OCI-LY1 (cell line): ENCODE measurements around the gene SEC22B.
"Not testable (repeated sequence)": the region's sequence is repeated elsewhere in the genome, so short reads cannot be mapped to it uniquely, and the experiment has no call there.

Experiments
- EZH2 ChIP-seq: fragments of 200-600 bp; sonication (generic), shearing (Covaris generic); IDR thresholded peaks from 2 replicates; pipeline ENCODE4 v1.8.0; 2017; ENCODE audit warnings: borderline replicate concordance, mixed run types, mild to moderate bottlenecking, antibody characterized with exemption, low read length, moderate library complexity, mixed read lengths
- TF ChIP-seq, protein P1 (sequence below): fragments of 200-600 bp; sonication (generic), shearing (Covaris generic); IDR thresholded peaks from 2 replicates; pipeline ENCODE4 v1.5.1; 2017; ENCODE audit warnings: mild to moderate bottlenecking, antibody characterized with exemption, low read length, moderate library complexity, mixed read lengths

DNA sequence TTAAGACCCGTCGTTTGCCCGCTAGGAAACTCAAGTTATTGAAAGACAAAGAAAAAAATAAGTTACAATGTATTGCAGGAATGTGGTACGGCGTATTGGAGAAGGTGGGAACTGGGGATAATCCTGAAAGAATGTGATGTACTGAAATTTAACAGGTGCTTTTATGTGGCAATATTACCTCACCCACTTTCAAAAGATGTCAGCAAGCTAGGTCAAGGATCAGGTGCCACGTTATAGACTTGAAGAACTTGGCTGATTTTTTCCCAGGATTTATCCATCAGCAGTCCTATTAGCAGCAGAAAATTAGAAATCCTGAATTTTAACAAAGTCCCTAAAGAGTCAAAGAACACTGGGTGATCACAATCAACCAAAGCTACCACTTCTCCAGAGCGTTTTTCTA, 632 bp downstream of the SEC22B start:
- TF ChIP-seq, protein P1, sequence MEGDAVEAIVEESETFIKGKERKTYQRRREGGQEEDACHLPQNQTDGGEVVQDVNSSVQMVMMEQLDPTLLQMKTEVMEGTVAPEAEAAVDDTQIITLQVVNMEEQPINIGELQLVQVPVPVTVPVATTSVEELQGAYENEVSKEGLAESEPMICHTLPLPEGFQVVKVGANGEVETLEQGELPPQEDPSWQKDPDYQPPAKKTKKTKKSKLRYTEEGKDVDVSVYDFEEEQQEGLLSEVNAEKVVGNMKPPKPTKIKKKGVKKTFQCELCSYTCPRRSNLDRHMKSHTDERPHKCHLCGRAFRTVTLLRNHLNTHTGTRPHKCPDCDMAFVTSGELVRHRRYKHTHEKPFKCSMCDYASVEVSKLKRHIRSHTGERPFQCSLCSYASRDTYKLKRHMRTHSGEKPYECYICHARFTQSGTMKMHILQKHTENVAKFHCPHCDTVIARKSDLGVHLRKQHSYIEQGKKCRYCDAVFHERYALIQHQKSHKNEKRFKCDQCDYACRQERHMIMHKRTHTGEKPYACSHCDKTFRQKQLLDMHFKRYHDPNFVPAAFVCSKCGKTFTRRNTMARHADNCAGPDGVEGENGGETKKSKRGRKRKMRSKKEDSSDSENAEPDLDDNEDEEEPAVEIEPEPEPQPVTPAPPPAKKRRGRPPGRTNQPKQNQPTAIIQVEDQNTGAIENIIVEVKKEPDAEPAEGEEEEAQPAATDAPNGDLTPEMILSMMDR: not testable (repeated sequence)
- TF ChIP-seq EZH2: not testable (repeated sequence)
